ENCODE data around the gene S100A3. TPM values are rescaled to one million over a fixed set of nuclear protein-coding genes. Genes with fewer than 3 reads are reported as not detected.

The S100A3 gene
- polyA plus RNA-seq, 2 of the 4 experiments (the other 2 are of a cell fraction) = 25.0 to 74.0 TPM

DNA sequence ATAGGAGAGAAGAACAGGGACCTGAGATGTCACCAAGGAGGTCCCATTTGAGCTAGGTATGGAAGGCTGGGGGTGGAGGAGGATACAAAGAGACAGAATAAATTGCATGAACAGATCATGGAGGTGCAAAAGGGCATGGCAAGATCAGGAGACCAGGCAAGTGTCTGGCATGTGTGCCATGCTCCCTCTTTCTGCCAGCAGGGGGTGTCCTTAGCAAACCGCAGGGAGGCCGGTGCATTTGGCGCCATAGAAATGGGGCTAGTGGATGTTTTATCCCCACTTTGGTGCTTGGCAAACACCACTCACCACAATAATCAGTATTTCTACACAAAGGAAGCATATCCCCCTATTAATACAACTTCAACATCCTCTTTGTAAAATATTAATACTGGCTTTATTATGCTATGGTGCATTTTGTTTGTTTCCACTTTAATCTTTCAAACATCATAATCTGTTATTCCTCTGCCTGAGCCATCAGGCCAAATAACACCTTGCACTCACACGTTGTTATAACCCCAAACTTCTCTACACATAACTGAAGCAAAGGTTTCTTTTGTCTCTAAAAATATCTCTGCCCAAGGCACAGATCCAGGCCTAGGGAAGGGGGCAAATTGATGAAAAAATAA lies 39.2 kb downstream of the S100A3 start:
- ChIA-PET POLR2A (no interaction called here), CTCF (interaction anchor here (0.6 to 13.0 kb wide), 45 partner anchors 9 to 763 kb away, joined by 3 to 273 read pairs (median 6); partner anchors contain the start of genes ILF2, PGLYRP4, S100A1 and S100A13)
- ATAC-seq (peak; percentile 67 to 76), DNase-seq (ENCODE audit: low read depth in 1 of 2, low spot score in 1 of 2) (peak; percentile 72 to 79), FAIRE-seq (no peak)
- TF ChIP-seq GATA3 (IDR thresholded peaks at IDR 0.05; ENCODE audit: borderline replicate concordance) (no peak), RAD21 (conservative IDR thresholded peaks at IDR 0.05 in 1 of 2, IDR thresholded peaks at IDR 0.05 in 1 of 2) (peak; percentile 75 to 89), ZNF302 (CRISPR knock-in tag; IDR thresholded peaks at IDR 0.05) (no peak), SMC3 (IDR thresholded peaks at IDR 0.05) (peak; percentile 70), MYC (IDR thresholded peaks at IDR 0.05; ENCODE audit: borderline replicate concordance, low read length) (no peak)
- TF ChIP-seq, protein P1, sequence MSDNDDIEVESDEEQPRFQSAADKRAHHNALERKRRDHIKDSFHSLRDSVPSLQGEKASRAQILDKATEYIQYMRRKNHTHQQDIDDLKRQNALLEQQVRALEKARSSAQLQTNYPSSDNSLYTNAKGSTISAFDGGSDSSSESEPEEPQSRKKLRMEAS (IDR thresholded peaks at IDR 0.05) = peak; percentile 76
- TF ChIP-seq, protein P2, sequence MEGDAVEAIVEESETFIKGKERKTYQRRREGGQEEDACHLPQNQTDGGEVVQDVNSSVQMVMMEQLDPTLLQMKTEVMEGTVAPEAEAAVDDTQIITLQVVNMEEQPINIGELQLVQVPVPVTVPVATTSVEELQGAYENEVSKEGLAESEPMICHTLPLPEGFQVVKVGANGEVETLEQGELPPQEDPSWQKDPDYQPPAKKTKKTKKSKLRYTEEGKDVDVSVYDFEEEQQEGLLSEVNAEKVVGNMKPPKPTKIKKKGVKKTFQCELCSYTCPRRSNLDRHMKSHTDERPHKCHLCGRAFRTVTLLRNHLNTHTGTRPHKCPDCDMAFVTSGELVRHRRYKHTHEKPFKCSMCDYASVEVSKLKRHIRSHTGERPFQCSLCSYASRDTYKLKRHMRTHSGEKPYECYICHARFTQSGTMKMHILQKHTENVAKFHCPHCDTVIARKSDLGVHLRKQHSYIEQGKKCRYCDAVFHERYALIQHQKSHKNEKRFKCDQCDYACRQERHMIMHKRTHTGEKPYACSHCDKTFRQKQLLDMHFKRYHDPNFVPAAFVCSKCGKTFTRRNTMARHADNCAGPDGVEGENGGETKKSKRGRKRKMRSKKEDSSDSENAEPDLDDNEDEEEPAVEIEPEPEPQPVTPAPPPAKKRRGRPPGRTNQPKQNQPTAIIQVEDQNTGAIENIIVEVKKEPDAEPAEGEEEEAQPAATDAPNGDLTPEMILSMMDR (IDR thresholded peaks at IDR 0.05) = peak; percentile 84
- Histone ChIP-seq H3K4me2 (no peak overlapping the region), H3K4me1 (peaks cover 40% of the 10 kb centered on the region), H3K27ac (peak overlapping the region; percentile 22 to 87; a peak in 4 of 6 replicates), H3K4me3 (no peak overlapping the region), H3K9me3 (no peaks in the 10 kb centered on the region)
- 9% methylated on average over 4 of the region's 4 CpGs for WGBS (ENCODE audit: missing lambda C conversion rate)

DNA sequence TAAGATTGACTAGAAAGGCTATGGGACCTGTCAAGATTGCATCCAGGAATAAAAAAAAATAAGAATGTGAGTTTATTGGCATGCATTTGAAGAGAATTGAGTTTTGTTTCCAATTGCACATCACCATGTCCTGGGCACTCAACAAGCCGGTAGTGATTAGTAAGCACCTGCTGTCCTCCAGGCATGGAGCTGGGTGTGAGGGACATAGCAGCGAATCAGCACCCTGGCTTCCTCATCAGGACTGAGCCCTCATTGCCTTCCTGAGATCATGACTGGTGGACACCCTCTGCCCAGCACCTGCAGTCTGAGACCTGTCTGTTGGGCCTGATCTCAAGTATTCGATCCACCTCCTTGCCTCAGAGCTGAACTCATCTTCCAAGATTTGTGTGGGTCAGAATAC lies 40.0 kb downstream of the S100A3 start:
- H3K4me3 ChIP-seq = no peak overlapping the region
- ChIA-PET POLR2A (no interaction called here), CTCF (interaction anchor here (0.7 to 13.0 kb wide), 21 partner anchors 9 to 435 kb away, joined by 3 to 273 read pairs (median 6); partner anchors contain the start of genes S100A2, S100A6 and S100A9)
- no peak for DNase-seq (ENCODE audit: low read depth in 1 of 2, low spot score in 1 of 2)
- peak overlapping the region in 1 of 2 experiments; percentile 87; a peak in 3 of 6 replicates for H3K27ac ChIP-seq
- H3K4me2 ChIP-seq = no peak overlapping the region
- WGBS (ENCODE audit: missing lambda C conversion rate) = 77% methylated on average over 3 of the region's 3 CpGs
- peaks cover 40% of the 10 kb centered on the region for H3K4me1 ChIP-seq
- H3K9me3 ChIP-seq = no peaks in the 10 kb centered on the region
- no peak for FAIRE-seq
- ATAC-seq = no peak
- no peak for TF ChIP-seq MYC (IDR thresholded peaks at IDR 0.05; ENCODE audit: borderline replicate concordance, low read length)
- TF ChIP-seq RAD21 (conservative IDR thresholded peaks at IDR 0.05 in 1 of 2, IDR thresholded peaks at IDR 0.05 in 1 of 2) = no peak
- no peak for TF ChIP-seq HOXB5 (CRISPR knock-in tag; IDR thresholded peaks at IDR 0.05)
- no peak for TF ChIP-seq CBX8 (IDR thresholded peaks at IDR 0.05)
- no peak for TF ChIP-seq EHMT2 (IDR thresholded peaks at IDR 0.05; ENCODE audit: low read depth)
- no peak for TF ChIP-seq FOXS1 (CRISPR knock-in tag; IDR thresholded peaks at IDR 0.05)
- TF ChIP-seq KDM1A (IDR thresholded peaks at IDR 0.05; ENCODE audit: low read depth) = no peak
- no peak for TF ChIP-seq POLR2AphosphoS2 (conservative IDR thresholded peaks at IDR 0.05; ENCODE audit: low read length)
- no peak for TF ChIP-seq SREBF2 (IDR thresholded peaks at IDR 0.05)

DNA sequence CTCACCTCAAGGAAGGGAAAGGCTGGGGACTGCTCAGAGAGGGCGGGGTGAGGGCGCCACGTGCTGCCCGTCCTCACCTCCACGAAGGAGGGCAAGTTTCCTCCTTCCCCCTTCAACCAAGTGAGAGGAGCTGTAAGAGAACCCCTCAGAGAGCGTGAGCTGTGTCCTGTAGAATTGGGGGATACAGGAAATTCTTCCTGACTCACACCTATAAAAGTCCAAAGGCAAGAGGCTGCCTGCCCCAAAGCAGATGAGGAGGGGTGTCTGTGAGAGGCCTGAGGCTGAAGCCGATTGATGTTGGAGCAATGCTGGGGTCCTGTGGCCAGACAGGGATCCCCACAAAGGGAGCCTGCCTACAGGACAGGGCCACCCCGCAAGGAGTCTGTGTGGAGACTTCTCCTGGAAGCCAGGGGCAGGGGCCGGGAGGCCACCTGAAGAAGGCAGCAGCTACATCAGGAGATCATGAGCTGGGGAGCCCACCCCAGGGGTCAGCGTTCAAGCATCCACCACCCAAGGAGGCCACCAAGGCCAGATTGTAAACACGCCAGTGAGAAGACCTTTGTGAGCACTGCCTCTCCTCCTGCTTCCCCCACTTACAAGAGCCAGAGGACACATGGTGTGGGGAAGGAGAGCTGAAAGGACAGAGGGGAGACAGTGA lies 41.0 kb downstream of the S100A3 start:
- no peak for ATAC-seq
- DNase-seq (ENCODE audit: low read depth in 1 of 2, low spot score in 1 of 2) = no peak
- Histone ChIP-seq H3K4me3 (no peak overlapping the region), H3K4me2 (peak overlapping the region; percentile 78; the same call in 2 of the 3 replicates), H3K27ac (peak overlapping the region; percentile 87), H3K9me3 (no peaks in the 10 kb centered on the region), H3K4me1 (peaks cover 39% of the 10 kb centered on the region)
- no peak for FAIRE-seq
- 86% methylated on average over 9 of the region's 11 CpGs for WGBS (ENCODE audit: missing lambda C conversion rate)
- POLR2A ChIA-PET = no interaction called here
- CTCF ChIA-PET = interaction anchor here (0.7 to 13.0 kb wide), 13 partner anchors 8 to 168 kb away, joined by 3 to 273 read pairs (median 6); partner anchors contain the start of genes S100A2, S100A6 and S100A9
- TF ChIP-seq, protein P3, sequence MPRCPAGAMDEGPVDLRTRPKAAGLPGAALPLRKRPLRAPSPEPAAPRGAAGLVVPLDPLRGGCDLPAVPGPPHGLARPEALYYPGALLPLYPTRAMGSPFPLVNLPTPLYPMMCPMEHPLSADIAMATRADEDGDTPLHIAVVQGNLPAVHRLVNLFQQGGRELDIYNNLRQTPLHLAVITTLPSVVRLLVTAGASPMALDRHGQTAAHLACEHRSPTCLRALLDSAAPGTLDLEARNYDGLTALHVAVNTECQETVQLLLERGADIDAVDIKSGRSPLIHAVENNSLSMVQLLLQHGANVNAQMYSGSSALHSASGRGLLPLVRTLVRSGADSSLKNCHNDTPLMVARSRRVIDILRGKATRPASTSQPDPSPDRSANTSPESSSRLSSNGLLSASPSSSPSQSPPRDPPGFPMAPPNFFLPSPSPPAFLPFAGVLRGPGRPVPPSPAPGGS (IDR thresholded peaks at IDR 0.05) = no peak
- TF ChIP-seq, protein P4, sequence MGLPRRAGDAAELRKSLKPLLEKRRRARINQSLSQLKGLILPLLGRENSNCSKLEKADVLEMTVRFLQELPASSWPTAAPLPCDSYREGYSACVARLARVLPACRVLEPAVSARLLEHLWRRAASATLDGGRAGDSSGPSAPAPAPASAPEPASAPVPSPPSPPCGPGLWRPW (IDR thresholded peaks at IDR 0.05) = no peak
- TF ChIP-seq TFCP2L1 (CRISPR knock-in tag; IDR thresholded peaks at IDR 0.05) (no peak), MAZ (IDR thresholded peaks at IDR 0.05; ENCODE audit: borderline replicate concordance, low read depth, low read length) (no peak), CBX8 (IDR thresholded peaks at IDR 0.05) (no peak), RARB (CRISPR knock-in tag; IDR thresholded peaks at IDR 0.05) (no peak), JUNB (IDR thresholded peaks at IDR 0.05) (no peak), RAD21 (conservative IDR thresholded peaks at IDR 0.05 in 1 of 2, IDR thresholded peaks at IDR 0.05 in 1 of 2) (no peak), KDM1A (IDR thresholded peaks at IDR 0.05; ENCODE audit: low read depth) (no peak), CHD4 (IDR thresholded peaks at IDR 0.05; ENCODE audit: borderline replicate concordance) (no peak), KDM5A (IDR thresholded peaks at IDR 0.05) (no peak), POLR2AphosphoS2 (conservative IDR thresholded peaks at IDR 0.05; ENCODE audit: low read length) (no peak)
- TF ChIP-seq, protein P1 (IDR thresholded peaks at IDR 0.05) = no peak
- TF ChIP-seq, protein P5, sequence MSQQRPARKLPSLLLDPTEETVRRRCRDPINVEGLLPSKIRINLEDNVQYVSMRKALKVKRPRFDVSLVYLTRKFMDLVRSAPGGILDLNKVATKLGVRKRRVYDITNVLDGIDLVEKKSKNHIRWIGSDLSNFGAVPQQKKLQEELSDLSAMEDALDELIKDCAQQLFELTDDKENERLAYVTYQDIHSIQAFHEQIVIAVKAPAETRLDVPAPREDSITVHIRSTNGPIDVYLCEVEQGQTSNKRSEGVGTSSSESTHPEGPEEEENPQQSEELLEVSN (IDR thresholded peaks at IDR 0.05; ENCODE audit: borderline replicate concordance, low read depth) = no peak
- TF ChIP-seq, protein P6, sequence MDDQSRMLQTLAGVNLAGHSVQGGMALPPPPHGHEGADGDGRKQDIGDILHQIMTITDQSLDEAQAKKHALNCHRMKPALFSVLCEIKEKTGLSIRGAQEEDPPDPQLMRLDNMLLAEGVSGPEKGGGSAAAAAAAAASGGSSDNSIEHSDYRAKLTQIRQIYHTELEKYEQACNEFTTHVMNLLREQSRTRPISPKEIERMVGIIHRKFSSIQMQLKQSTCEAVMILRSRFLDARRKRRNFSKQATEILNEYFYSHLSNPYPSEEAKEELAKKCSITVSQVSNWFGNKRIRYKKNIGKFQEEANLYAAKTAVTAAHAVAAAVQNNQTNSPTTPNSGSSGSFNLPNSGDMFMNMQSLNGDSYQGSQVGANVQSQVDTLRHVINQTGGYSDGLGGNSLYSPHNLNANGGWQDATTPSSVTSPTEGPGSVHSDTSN (IDR thresholded peaks at IDR 0.05) = no peak

All from A549 (cell line).